HL-60/S4 treated with phorbol 12-myristate 13-acetate at 8.2 ng/mL for 4 days and 3 days (cell line): Measurements from ENCODE around the gene UGT1A1.

ENCODE experiments used
- in situ Hi-C: fragments of 300-500 bp; cut with MboI; formaldehyde crosslinking; loops from 2 replicates; pipeline ENCODE4 v1.15.0; 2022; ENCODE audit warnings: low sequenced_read_pairs

UGT1A1 gene

GRCh38 chr2:233814056-233814835 lies 54.2 kb downstream of the UGT1A1 start:
- in situ Hi-C loops, result no loop called here

GRCh38 chr2:233815861-233816260 lies 55.8 kb downstream of the UGT1A1 start:
- in situ Hi-C loops, result no loop called here

GRCh38 chr2:233816334-233816733 lies 56.3 kb downstream of the UGT1A1 start:
- in situ Hi-C loops, result no loop called here

GRCh38 chr2:233816771-233817170 lies 56.7 kb downstream of the UGT1A1 start:
- in situ Hi-C loops, result no loop called here

- in situ Hi-C loops, result no loop called here
Observed at GRCh38 chr2:233817361-233817911, 57.4 kb downstream of the UGT1A1 start.

GRCh38 chr2:233817995-233818638 lies 58.0 kb downstream of the UGT1A1 start:
- in situ Hi-C loops, result no loop called here

GRCh38 chr2:233818639-233819621 lies 58.9 kb downstream of the UGT1A1 start:
- in situ Hi-C loops, result no loop called here

- in situ Hi-C loops, result no loop called here
Observed at GRCh38 chr2:233819884-233820773, 60.1 kb downstream of the UGT1A1 start.

GRCh38 chr2:233820774-233821105 lies 60.7 kb downstream of the UGT1A1 start:
- in situ Hi-C loops, result no loop called here

- in situ Hi-C loops, result no loop called here
Observed at GRCh38 chr2:233821196-233821595, 61.1 kb downstream of the UGT1A1 start.

- in situ Hi-C loops, result no loop called here
Observed at GRCh38 chr2:233821709-233822100, 61.6 kb downstream of the UGT1A1 start.

GRCh38 chr2:233822101-233822771 lies 62.2 kb downstream of the UGT1A1 start:
- in situ Hi-C loops, result no loop called here
